ENCODE data around the gene SPACA6.

Gene SPACA6

GRCh38 chr19:51689751-51690453 lies 3.2 kb upstream of the SPACA6 start:
- peak; percentile 62 for DNase-seq

GRCh38 chr19:51690454-51691073 lies 2.6 kb upstream of the SPACA6 start:
- DNase-seq, result peak; percentile 93

GRCh38 chr19:51691074-51691583 lies 2.0 kb upstream of the SPACA6 start:
- DNase-seq, result peak; percentile 91

GRCh38 chr19:51691584-51692428 lies 1.3 kb upstream of the SPACA6 start:
- DNase-seq, result no peak

GRCh38 chr19:51692468-51692867 lies 662 bp upstream of the SPACA6 start:
- no peak for DNase-seq

- DNase-seq, result no peak
These were observed 689 bp downstream of the SPACA6 start for GRCh38 chr19:51693819-51694218.

GRCh38 chr19:51694318-51695085 lies 1.4 kb downstream of the SPACA6 start:
- no peak for DNase-seq

- DNase-seq, result no peak
These were observed 2.0 kb downstream of the SPACA6 start for GRCh38 chr19:51695088-51695487.

- DNase-seq, result no peak
These were observed 2.7 kb downstream of the SPACA6 start for GRCh38 chr19:51695702-51696315.

GRCh38 chr19:51696606-51697005 lies 3.5 kb downstream of the SPACA6 start:
- no peak for DNase-seq

- no peak for DNase-seq
These were observed 4.1 kb downstream of the SPACA6 start for GRCh38 chr19:51697169-51697776.

- DNase-seq, result no peak
These were observed 5.2 kb downstream of the SPACA6 start for GRCh38 chr19:51698296-51698695.

- no peak for DNase-seq
These were observed 6.0 kb downstream of the SPACA6 start for GRCh38 chr19:51699170-51699569.

GRCh38 chr19:51701468-51702100 lies 8.5 kb downstream of the SPACA6 start:
- peak; percentile 27 for DNase-seq

- no peak for DNase-seq
These were observed 9.1 kb downstream of the SPACA6 start for GRCh38 chr19:51702103-51702824.

GRCh38 chr19:51702825-51703574 lies 9.9 kb downstream of the SPACA6 start:
- DNase-seq, result no peak

- peak; percentile 98 for DNase-seq
These were observed 10.7 kb downstream of the SPACA6 start for GRCh38 chr19:51703575-51704515.

- DNase-seq, result no peak
These were observed 11.5 kb downstream of the SPACA6 start for GRCh38 chr19:51704626-51705025.

- no peak for DNase-seq
These were observed 13.2 kb downstream of the SPACA6 start for GRCh38 chr19:51706296-51706695.

Measured in OCI-M1 (cell line).